DMS53 treated with DMSO at 0.1 percent for 48 hours (cell line): ENCODE measurements around the gene MEF2B.
"Not testable (repeated sequence)": the region's sequence is repeated elsewhere in the genome, so short reads cannot be mapped to it uniquely, and the experiment has no call there.

Source experiments
- DNase-seq: peaks from one replicate; lab custom pipeline; 2025; ENCODE audit not compliant: unreplicated experiment; lab: John Stamatoyannopoulos, UW

The MEF2B gene

GRCh38 chr19:19193926-19194325 is 23.9 kb upstream of the MEF2B start:
- DNase-seq, result no peak

GRCh38 chr19:19192910-19193423 is 22.9 kb upstream of the MEF2B start:
- DNase-seq, result no peak

- DNase-seq, result peak; percentile 92
These were observed 22.2 kb upstream of the MEF2B start, which contains the start of the genes BORCS8 and RFXANK for GRCh38 chr19:19192078-19192882. BORCS8 (minus strand) TSS chr19:19192152; CDS start chr19:19192117, 35 bp downstream. RFXANK (plus strand) TSS chr19:19192258; CDS start chr19:19193947, 1,689 bp downstream.

GRCh38 chr19:19191768-19192077 is 21.7 kb upstream of the MEF2B start:
- no peak for DNase-seq

- no peak for DNase-seq
These were observed 16.7 kb upstream of the MEF2B start for GRCh38 chr19:19186742-19187141.

GRCh38 chr19:19185853-19186740 is 16.0 kb upstream of the MEF2B start:
- DNase-seq, result peak; percentile 9

- no peak for DNase-seq
These were observed 11.5 kb upstream of the MEF2B start for GRCh38 chr19:19181488-19181998.

- no peak for DNase-seq
These were observed 9.7 kb upstream of the MEF2B start for GRCh38 chr19:19179548-19180441.

- DNase-seq, result no peak
These were observed 6.9 kb upstream of the MEF2B start for GRCh38 chr19:19176950-19177349.

- DNase-seq, result not testable (repeated sequence)
These were observed 3.2 kb upstream of the MEF2B start for GRCh38 chr19:19173243-19173642.

GRCh38 chr19:19171821-19172532 is 1.9 kb upstream of the MEF2B start:
- no peak for DNase-seq

- DNase-seq, result no peak
These were observed 1.0 kb upstream of the MEF2B start for GRCh38 chr19:19170873-19171672.

- DNase-seq, result no peak
These were observed 619 bp downstream of the MEF2B start for GRCh38 chr19:19169236-19170052.

GRCh38 chr19:19167612-19168011 is 2.5 kb downstream of the MEF2B start:
- DNase-seq, result no peak

- DNase-seq, result no peak
These were observed 4.7 kb downstream of the MEF2B start for GRCh38 chr19:19165396-19165795.

- DNase-seq, result no peak
These were observed 7.6 kb downstream of the MEF2B start for GRCh38 chr19:19162495-19162894.

GRCh38 chr19:19160461-19161035 is 9.5 kb downstream of the MEF2B start:
- no peak for DNase-seq

- DNase-seq, result no peak
These were observed 10.5 kb downstream of the MEF2B start for GRCh38 chr19:19159534-19159933.
